Kidney glomerular epithelial cell (primary cell): Measurements from ENCODE around the gene KNOP1.

ENCODE experiments used
- DNase-seq: peaks from one replicate; lab custom pipeline; 2025; lab: John Stamatoyannopoulos, UW

The KNOP1 gene

GRCh38 chr16:19717741-19718623 lies at the start of gene KNOP1, which contains the start of gene IQCK:
KNOP1 (minus strand) TSS chr16:19718227; CDS start chr16:19715035, 3,192 bp downstream.
IQCK (plus strand) TSS chr16:19718271; CDS start chr16:19718307, 36 bp downstream.
- DNase-seq: peak; percentile 73

DNA sequence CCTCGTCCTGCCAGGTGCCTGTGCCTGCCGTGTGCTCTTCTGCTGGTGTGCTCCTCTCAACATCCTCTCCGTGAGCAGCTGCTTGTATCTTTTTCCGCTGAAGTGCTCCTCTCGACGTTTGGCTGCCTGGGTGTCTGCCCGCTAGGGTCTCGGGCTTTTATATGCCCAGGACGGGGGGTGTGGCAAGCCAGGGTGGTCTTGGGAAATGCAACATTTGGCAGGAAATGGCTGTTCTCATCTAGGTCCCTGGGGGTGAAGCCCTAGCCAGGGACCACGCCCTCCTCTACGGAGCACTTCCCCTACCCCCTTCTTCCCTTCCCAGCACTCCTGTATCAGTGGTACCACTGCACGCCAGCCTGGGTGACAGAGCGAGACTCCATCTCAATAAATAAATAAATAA lies 49.5 kb upstream of the KNOP1 start:
- DNase-seq: no peak

DNA sequence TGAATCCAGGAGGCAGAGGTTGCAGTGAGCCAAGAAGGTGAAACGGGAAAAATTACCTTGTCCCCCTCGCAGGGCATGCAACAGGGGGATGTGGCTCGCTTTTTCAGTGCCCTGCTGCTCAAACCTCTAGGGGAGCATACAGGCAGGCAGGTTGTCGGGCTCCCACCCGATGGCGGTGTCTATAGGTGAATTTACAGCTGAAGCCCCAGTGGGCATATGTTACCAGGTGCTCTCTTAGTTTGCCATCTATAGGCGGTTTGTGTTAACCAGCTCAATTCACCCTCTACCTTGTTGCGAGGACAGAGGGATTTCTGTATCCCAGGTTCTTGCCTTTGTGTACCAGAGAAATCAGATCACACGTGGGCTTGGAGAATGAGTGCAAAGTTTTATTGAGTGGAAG lies 49.0 kb upstream of the KNOP1 start:
- no peak for DNase-seq

DNA sequence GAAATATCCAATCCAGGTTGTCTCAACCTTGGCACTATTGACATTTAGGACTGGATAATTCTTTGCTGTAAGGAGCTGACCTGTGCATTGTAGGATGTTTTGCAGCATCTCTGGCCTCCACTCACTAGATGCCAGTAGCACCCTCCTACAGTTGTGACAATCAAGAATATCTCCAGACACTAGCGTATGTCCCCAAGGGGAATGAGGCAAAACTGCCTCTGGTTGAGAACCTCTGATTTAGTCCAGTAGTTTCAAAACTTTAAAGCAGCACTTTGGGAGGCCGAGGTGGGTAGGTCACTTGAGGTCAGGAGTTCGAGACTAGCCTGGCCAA lies 48.5 kb upstream of the KNOP1 start:
- no peak for DNase-seq

DNA sequence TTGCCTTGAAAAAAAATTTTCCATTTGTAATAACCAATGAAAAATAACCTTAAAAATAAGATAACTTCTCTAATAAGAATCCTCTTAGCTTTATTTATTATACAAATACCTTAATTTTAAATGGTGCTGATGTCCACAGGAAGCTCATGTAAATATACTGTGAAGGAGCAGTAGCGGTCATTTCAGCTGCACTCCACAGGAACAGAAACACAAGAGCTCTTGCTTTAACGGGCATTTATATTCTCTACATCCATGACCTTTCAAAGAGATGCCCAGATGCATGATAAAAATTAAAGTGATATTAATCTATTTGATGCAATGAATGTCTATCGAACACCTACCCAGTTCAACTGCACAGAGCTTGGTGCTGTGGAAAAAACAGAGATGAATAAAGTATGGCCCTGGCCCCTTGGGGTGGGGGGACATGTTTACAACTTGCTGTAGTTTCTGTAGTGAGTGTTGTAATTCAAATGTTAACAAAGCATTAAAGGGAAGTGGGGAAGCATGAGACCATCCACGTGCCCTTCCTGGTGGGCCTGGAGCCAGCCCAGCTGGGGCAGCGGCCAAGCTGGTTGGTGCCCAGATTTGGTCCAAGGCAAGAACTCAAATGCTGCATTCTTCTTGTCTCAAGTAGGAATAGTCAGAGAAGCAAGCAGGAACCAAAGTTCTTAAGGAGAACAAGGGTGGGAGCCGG lies 48.0 kb upstream of the KNOP1 start:
- DNase-seq: no peak

GRCh38 chr16:19760356-19761060 lies 42.5 kb upstream of the KNOP1 start:
- no peak for DNase-seq

DNA sequence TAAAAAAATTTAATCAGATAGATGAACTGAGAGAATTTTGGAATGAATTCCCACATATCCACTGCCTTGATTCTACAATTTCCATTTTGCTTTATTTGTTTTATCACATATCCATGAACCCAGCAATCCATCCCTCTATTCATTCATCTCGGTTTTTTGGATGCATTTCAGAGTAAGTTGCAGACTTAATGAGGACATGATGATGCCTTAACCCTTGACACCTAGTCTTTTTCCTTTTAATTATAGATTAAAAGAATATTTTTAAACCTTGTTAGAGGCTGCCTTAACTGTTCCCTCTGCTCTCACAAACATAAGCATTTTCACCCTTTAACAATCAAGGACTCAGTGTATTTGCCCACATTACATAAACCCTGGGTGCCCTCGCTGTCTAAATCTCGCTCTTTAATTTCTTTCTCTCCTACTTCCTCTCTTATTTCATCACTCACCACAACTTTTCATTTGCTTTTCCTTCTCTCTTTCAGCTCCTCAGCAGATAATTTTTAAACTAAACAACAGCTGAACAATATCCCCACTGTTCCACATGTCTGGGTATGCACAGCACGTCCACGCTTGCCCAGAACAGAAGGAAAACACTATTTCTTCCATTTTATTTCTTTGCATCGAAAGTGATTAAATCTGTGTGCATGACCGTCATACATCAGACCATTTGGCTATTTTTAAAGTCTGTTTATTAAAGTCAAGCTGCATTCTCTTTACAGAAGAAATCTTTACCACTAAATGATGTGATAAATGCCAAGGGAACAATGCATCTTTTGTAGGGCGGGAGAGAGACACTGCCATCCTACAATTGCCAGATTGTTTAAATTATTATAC lies 40.0 kb upstream of the KNOP1 start:
- no peak for DNase-seq

DNA sequence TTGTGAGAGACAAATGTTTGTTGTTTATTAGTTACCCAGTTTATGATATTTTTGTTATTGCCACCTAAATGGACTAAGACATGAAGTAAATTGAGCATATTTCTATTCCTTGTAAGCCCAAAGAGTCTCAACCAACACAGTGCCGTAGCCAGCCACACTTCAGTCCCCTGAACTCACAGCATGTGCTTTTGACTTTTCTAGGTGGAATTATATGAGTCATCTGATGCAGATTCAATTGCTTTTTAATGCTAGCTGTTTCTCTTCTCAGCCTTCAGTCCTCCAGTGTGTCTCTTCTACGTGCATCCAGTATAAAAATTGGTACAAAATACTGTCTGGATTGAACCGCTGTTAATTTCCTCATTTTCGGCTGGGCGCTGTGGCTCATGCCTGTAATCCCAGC lies 39.0 kb upstream of the KNOP1 start:
- no peak for DNase-seq

GRCh38 chr16:19755268-19755667 lies 37.2 kb upstream of the KNOP1 start:
- DNase-seq: no peak

DNA sequence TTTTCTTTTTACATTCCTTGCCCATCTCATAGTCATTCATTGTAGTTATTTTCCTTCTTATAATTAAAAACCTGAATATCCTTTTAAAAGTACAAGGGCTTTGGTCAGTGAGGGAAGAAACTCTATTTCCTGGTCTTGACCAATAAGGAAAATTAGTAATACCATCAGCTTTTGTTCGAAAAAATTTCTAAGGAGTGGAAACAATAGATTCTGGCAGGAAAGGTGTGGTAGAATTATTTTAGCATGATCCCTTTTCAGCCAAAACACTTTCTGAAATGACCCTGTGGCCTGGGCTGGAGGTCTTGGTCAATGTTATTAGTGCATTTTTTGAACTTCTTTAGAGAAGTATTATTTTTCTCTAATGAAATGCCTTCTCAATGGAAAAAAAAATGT lies 36.6 kb upstream of the KNOP1 start:
- DNase-seq: no peak

- DNase-seq: peak; percentile 14
Observed at GRCh38 chr16:19753815-19754643, 36.0 kb upstream of the KNOP1 start.

DNA sequence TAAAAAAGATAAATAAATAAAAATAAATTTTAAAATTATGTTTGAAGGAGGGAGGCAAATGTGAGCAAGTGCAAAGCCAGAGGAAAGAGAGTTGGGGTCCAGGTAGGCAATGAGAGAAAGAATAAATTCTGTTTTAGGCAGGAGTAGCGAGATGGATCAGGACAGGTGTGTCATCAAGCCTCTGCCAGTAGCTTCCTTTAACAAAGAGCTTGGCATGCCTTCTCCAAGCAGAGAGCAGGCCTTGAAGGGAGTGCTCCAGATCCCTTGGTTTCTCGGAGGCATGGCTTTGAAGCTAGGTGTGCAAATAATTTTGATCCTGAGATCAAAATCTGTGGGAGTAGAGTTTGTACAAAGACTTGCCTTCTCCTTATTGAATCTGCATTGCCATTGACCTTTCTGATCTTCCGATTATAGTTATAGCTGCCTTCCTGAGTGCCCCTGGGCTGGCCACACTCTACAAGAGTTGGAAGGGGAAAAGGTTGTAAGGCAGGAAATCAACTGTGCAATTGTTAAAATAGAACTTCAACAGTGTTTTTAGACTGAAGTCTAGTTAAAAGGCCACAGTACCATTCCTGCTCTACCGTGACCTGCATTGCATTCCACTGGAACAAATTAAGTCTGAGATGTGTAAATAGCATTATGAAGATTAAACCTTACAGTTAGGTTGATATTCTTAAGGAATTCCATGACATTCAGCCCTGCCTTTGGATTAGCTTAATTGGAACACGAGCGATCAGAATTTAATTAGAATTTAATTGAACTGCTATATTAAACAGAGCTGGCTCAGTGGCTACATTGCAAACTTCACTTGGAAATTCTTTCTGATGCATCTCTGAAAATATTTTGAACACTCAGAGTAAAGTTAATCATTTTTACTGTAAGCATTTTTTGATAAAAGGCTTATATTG lies 33.7 kb upstream of the KNOP1 start:
- peak; percentile 14 for DNase-seq

- DNase-seq: no peak
Observed at GRCh38 chr16:19749571-19750080, 31.6 kb upstream of the KNOP1 start.

GRCh38 chr16:19748389-19749168 lies 30.6 kb upstream of the KNOP1 start:
- no peak for DNase-seq

GRCh38 chr16:19746561-19746960 lies 28.5 kb upstream of the KNOP1 start:
- no peak for DNase-seq

GRCh38 chr16:19745286-19746010 lies 27.4 kb upstream of the KNOP1 start:
- DNase-seq: no peak

DNA sequence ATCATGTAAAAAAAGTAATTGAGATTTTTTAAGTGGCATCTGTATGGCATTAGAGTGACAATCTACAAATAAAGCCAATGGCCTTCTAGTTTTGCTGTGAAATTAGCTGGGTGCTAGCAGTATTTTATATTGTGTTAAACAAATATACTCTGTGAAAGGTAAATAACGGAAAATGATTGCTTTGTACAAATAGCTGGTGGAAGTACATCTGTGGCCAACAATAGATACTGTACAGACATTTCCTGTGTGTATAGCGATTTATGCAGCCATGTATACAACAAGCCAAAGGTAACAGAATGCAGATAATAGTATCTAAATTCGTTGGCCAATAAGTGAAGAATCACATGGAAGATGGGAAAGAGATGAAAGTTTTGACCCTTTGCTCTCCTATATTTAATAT lies 26.6 kb upstream of the KNOP1 start:
- DNase-seq: no peak

- no peak for DNase-seq
Observed at GRCh38 chr16:19743816-19744159, 25.8 kb upstream of the KNOP1 start.
